Endothelial cell of umbilical vein (primary cell): ENCODE results near the gene HUNK.

ENCODE experiments used
- FOS ChIP-seq: IDR thresholded peaks from 2 replicates; pipeline ENCODE4 v1.6.1; 2011; ENCODE audit warnings: mild to moderate bottlenecking, low read length, moderate library complexity, borderline replicate concordance; ENCODE audit not compliant: insufficient read depth
- POLR2A ChIP-seq: IDR thresholded peaks from 2 replicates; pipeline ENCODE4 v1.6.1; 2012; ENCODE audit warnings: low read depth, mild to moderate bottlenecking, control low read depth, low read length
- TF ChIP-seq, protein P1 (sequence below), 2 donors: IDR thresholded peaks; 1 replicate in 1 of 2; 2 replicates in 1 of 2; pipeline ENCODE4 v1.5.1; 2011; ENCODE audit warnings: low read length in 2 of 2, mild to moderate bottlenecking in 2 of 2, moderate library complexity in 2 of 2, control low read depth in 1 of 2, inconsistent platforms in 1 of 2, low read depth in 1 of 2; ENCODE audit not compliant: insufficient read depth in 1 of 2; ENCODE audit errors: extremely low read depth in 1 of 2

- TF ChIP-seq, protein P1, sequence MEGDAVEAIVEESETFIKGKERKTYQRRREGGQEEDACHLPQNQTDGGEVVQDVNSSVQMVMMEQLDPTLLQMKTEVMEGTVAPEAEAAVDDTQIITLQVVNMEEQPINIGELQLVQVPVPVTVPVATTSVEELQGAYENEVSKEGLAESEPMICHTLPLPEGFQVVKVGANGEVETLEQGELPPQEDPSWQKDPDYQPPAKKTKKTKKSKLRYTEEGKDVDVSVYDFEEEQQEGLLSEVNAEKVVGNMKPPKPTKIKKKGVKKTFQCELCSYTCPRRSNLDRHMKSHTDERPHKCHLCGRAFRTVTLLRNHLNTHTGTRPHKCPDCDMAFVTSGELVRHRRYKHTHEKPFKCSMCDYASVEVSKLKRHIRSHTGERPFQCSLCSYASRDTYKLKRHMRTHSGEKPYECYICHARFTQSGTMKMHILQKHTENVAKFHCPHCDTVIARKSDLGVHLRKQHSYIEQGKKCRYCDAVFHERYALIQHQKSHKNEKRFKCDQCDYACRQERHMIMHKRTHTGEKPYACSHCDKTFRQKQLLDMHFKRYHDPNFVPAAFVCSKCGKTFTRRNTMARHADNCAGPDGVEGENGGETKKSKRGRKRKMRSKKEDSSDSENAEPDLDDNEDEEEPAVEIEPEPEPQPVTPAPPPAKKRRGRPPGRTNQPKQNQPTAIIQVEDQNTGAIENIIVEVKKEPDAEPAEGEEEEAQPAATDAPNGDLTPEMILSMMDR (IDR thresholded peaks at IDR 0.05; ENCODE audit: extremely low read depth in 1 of 2, insufficient read depth in 1 of 2, low read depth in 1 of 2, low read length in 2 of 2), result no peak
- TF ChIP-seq POLR2A (no peak), FOS (no peak)
Observed at GRCh38 chr21:31895077-31895835, 22.4 kb downstream of the HUNK start.
